Mesendoderm (in vitro differentiated cells): ENCODE results near the gene FBXO38.

Experiments used
- DNase-seq: peaks from one replicate; pipeline ENCODE4 v3.0.0; 2013
- H2AK5ac ChIP-seq: 2 replicates; pipeline ENCODE4 v1.6.1; 2013; ENCODE audit warnings: low read length, inconsistent platforms
- H2BK120ac ChIP-seq: 2 replicates; pipeline ENCODE4 v1.6.1; 2013; ENCODE audit warnings: low read depth, mild to moderate bottlenecking, low read length, moderate library complexity, mixed read lengths
- H2BK15ac ChIP-seq: replicated peaks from 2 replicates; pipeline ENCODE4 v1.6.1; 2013; ENCODE audit warnings: low read depth, mild to moderate bottlenecking, moderate library complexity
- H2BK5ac ChIP-seq: 2 replicates; pipeline ENCODE4 v1.6.1; 2013; ENCODE audit warnings: low read length, inconsistent platforms
- H3K18ac ChIP-seq: 2 replicates; pipeline ENCODE4 v1.6.1; 2013; ENCODE audit warnings: mild to moderate bottlenecking, low read length, mixed read lengths
- H3K23ac ChIP-seq: one replicate; pipeline ENCODE4 v1.6.1; 2013; ENCODE audit warnings: low read length
- H3K27ac ChIP-seq: 2 replicates; pipeline ENCODE4 v1.5.1; 2013; ENCODE audit warnings: low read depth, mild to moderate bottlenecking, inconsistent platforms, low read length, moderate library complexity
- H3K27me3 ChIP-seq: 2 replicates; pipeline ENCODE4 v1.6.1; 2013; ENCODE audit warnings: low read length, control low read depth, mild to moderate bottlenecking, inconsistent platforms; ENCODE audit not compliant: insufficient read depth, poor library complexity
- H3K36me3 ChIP-seq: 2 replicates; pipeline ENCODE4 v1.6.1; 2013; ENCODE audit warnings: low read length, inconsistent platforms; ENCODE audit not compliant: control insufficient read depth, insufficient read depth
- H3K4ac ChIP-seq: one replicate; pipeline ENCODE4 v1.6.1; 2013; ENCODE audit warnings: low read depth, mild to moderate bottlenecking, low read length, moderate library complexity
- H3K4me1 ChIP-seq: 2 replicates; pipeline ENCODE4 v1.6.1; 2013; ENCODE audit warnings: low read depth, low read length, inconsistent platforms; ENCODE audit not compliant: control insufficient read depth
- H3K4me2 ChIP-seq: 2 replicates; pipeline ENCODE4 v1.6.1; 2013; ENCODE audit warnings: low read length
- H3K4me3 ChIP-seq: 2 replicates; pipeline ENCODE4 v1.5.1; 2013; ENCODE audit warnings: mild to moderate bottlenecking, low read length
- H3K56ac ChIP-seq: one replicate; pipeline ENCODE4 v1.6.1; 2013; ENCODE audit warnings: low read length
- H3K79me1 ChIP-seq: 2 replicates; pipeline ENCODE4 v1.6.1; 2013; ENCODE audit warnings: low read length, inconsistent platforms
- H3K79me2 ChIP-seq: 2 replicates; pipeline ENCODE4 v1.6.1; 2013; ENCODE audit warnings: mild to moderate bottlenecking, low read length; ENCODE audit not compliant: control insufficient read depth, insufficient read depth
- H3K9ac ChIP-seq: 2 replicates; pipeline ENCODE4 v1.6.1; 2013; ENCODE audit warnings: low read length, inconsistent platforms
- H4K5ac ChIP-seq: one replicate; pipeline ENCODE4 v1.6.1; 2013; ENCODE audit warnings: low read length
- H4K8ac ChIP-seq: one replicate; pipeline ENCODE4 v1.6.1; 2013; ENCODE audit warnings: low read depth, mild to moderate bottlenecking, control low read depth, low read length, moderate library complexity
- WGBS: extraction: QIAGEN DNeasy Blood & Tissue Kit; methylation state at CpG from one replicate; pipeline ENCODE4 v1.1.7; 2013; ENCODE audit warnings: low lambda C conversion rate, missing lambda C conversion rate; ENCODE audit not compliant: insufficient coverage; ENCODE audit errors: extremely low coverage; 5-methylcytosine and 5-hydroxymethylcytosine counted together

The FBXO38 gene

DNA sequence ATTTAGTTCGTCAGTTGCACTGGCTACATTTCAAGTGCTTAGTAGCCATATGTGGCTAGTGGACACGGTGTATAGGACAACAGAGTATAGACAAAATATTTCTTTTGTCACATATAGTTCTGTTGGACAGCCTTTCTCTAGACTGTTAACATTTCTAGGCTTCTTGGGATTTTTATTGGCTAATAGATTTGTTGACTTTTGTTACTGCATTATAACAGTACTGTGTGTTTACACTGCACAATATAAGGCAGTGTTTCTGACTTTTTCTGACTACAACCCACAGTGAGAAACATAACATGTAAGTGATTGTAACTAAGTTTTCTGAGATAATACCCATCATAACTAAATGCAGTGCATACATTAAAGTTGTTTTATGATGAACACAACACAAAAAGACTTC lies 11.3 kb downstream of the FBXO38 start:
- no peak overlapping the region for H3K4me2 ChIP-seq
- no peaks in the 10 kb centered on the region for H3K27me3 ChIP-seq
- H3K4me3 ChIP-seq = no peak overlapping the region
- no peak overlapping the region for H3K9ac ChIP-seq
- H3K79me2 ChIP-seq = peaks cover 9% of the 10 kb centered on the region
- H2BK120ac ChIP-seq = no peak overlapping the region
- DNase-seq = no peak
- WGBS = no CpG with 5 or more reads among the region's 2 CpGs
- no peaks in the 10 kb centered on the region for H3K36me3 ChIP-seq
- H3K23ac ChIP-seq = no peak overlapping the region
- no peak overlapping the region for H3K56ac ChIP-seq
- peaks cover 7% of the 10 kb centered on the region for H3K79me1 ChIP-seq
- no peak overlapping the region for H3K4ac ChIP-seq
- H2BK5ac ChIP-seq = no peak overlapping the region
- H2AK5ac ChIP-seq = no peak overlapping the region
- no peaks in the 10 kb centered on the region for H3K4me1 ChIP-seq
- no peak overlapping the region for H4K5ac ChIP-seq
- H3K18ac ChIP-seq = no peak overlapping the region
- no peak overlapping the region for H3K27ac ChIP-seq
- no peak overlapping the region for H2BK15ac ChIP-seq
- no peak overlapping the region for H4K8ac ChIP-seq

DNA sequence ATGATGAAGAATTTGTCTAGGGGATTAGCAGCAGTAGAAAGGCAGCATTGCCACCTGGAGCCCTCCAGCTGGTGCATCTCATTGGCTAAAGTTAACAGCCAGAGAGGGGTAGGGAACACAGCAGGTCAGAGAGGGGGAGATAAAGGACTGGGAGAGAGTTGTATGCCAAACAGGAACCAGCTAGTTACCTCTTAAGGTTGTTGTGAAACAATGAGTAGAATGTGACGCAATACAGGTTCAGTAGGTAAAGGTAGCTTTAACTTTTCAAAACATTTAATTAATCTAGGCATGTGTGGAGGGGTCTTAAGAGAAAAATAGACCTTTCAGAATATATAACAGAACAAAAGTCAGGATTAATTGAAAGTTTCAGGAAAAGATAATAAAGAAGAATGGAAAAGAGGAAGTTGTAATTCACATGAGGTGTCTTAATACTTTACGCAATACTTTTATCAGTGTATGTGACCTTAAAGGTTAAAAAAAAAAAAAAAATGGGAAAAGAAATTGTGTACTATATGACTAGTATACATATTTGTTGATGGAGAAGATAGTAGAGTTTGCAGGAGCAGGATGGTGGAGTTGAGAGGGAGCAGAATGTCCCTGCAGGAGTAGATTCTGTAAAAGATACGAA lies 14.3 kb downstream of the FBXO38 start:
- no peak overlapping the region for H2AK5ac ChIP-seq
- H3K27me3 ChIP-seq = no peaks in the 10 kb centered on the region
- H3K23ac ChIP-seq = no peak overlapping the region
- H2BK5ac ChIP-seq = no peak overlapping the region
- H3K27ac ChIP-seq = no peak overlapping the region
- H2BK15ac ChIP-seq = no peak overlapping the region
- H4K8ac ChIP-seq = no peak overlapping the region
- H4K5ac ChIP-seq = no peak overlapping the region
- no peaks in the 10 kb centered on the region for H3K36me3 ChIP-seq
- no peaks in the 10 kb centered on the region for H3K4me1 ChIP-seq
- no peaks in the 10 kb centered on the region for H3K79me2 ChIP-seq
- H3K4ac ChIP-seq = no peak overlapping the region
- H3K79me1 ChIP-seq = peaks cover 1% of the 10 kb centered on the region
- no peak overlapping the region for H3K4me2 ChIP-seq
- H3K56ac ChIP-seq = no peak overlapping the region
- H3K18ac ChIP-seq = no peak overlapping the region
- no CpG with 5 or more reads among the region's 3 CpGs for WGBS
- peak; percentile 96 for DNase-seq
- no peak overlapping the region for H3K4me3 ChIP-seq
- no peak overlapping the region for H2BK120ac ChIP-seq
- no peak overlapping the region for H3K9ac ChIP-seq

DNA sequence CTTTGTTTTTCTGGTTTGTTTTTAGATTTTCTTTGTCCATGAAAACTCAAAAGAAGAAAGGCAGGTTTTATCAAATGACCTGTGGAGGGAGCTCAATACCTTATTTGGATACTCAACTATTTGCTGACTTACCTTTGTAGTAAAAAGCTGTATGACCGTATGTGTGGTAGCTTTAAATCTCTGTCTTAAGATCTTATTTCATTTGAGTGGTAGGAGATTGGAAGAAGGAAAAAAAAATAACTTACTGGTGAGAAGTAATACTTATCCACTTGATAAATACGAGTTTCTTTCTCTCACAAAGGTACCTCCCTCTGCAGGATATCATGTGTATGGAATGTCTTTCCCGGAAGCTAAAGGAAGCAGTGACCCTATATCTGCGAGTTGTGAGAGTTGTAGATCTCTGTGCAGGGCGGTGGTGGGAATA lies 15.0 kb downstream of the FBXO38 start:
- WGBS = no CpG with 5 or more reads among the region's 5 CpGs
- no peak overlapping the region for H4K8ac ChIP-seq
- no peaks in the 10 kb centered on the region for H3K36me3 ChIP-seq

DNA sequence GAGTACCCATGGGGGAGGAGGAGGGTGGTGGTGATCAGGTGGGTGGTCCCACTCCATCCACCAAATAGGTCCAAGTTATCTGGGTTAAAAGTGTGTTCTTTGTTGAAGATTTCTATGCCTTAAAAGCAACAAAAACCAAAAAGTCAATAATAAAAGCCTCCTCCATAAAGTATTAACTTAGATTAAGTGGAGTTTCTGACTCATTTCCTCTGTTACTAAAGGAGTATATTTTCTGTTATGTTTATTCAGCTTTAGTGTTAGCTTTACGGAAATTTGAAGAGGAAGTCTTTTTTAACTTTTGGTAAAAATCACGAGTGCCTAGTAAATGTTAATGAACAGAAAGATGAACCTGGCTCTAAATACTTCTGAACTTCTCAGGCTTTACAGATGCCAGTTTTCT lies 17.8 kb downstream of the FBXO38 start:
- Histone ChIP-seq H2BK5ac (no peak overlapping the region), H4K5ac (no peak overlapping the region), H3K27me3 (no peaks in the 10 kb centered on the region), H3K4me2 (no peak overlapping the region), H3K36me3 (no peaks in the 10 kb centered on the region), H3K4me1 (no peaks in the 10 kb centered on the region), H3K27ac (no peak overlapping the region), H3K9ac (no peak overlapping the region), H3K79me1 (no peaks in the 10 kb centered on the region), H2BK120ac (no peak overlapping the region), H3K4ac (no peak overlapping the region), H3K56ac (no peak overlapping the region), H3K18ac (no peak overlapping the region), H3K4me3 (no peak overlapping the region), H2AK5ac (no peak overlapping the region), H3K79me2 (no peaks in the 10 kb centered on the region), H2BK15ac (no peak overlapping the region), H3K23ac (no peak overlapping the region), H4K8ac (no peak overlapping the region)
- no CpG with 5 or more reads among the region's 2 CpGs for WGBS
- DNase-seq = no peak

More for the DNA sequence above, 15.0 kb downstream of the FBXO38 start:
- H2BK5ac ChIP-seq = no peak overlapping the region
- H3K18ac ChIP-seq = no peak overlapping the region
- H3K9ac ChIP-seq = no peak overlapping the region
- no peak overlapping the region for H3K4me3 ChIP-seq
- H3K4ac ChIP-seq = no peak overlapping the region
- H3K56ac ChIP-seq = no peak overlapping the region
- no peak overlapping the region for H2BK15ac ChIP-seq
- H3K27me3 ChIP-seq = no peaks in the 10 kb centered on the region
- DNase-seq = peak; percentile 82
- no peak overlapping the region for H3K23ac ChIP-seq
- no peak overlapping the region for H3K27ac ChIP-seq
- H3K79me1 ChIP-seq = peaks cover 1% of the 10 kb centered on the region
- H4K5ac ChIP-seq = no peak overlapping the region
- no peak overlapping the region for H2BK120ac ChIP-seq
- H2AK5ac ChIP-seq = no peak overlapping the region
- no peaks in the 10 kb centered on the region for H3K79me2 ChIP-seq
- H3K4me1 ChIP-seq = no peaks in the 10 kb centered on the region
- no peak overlapping the region for H3K4me2 ChIP-seq

DNA sequence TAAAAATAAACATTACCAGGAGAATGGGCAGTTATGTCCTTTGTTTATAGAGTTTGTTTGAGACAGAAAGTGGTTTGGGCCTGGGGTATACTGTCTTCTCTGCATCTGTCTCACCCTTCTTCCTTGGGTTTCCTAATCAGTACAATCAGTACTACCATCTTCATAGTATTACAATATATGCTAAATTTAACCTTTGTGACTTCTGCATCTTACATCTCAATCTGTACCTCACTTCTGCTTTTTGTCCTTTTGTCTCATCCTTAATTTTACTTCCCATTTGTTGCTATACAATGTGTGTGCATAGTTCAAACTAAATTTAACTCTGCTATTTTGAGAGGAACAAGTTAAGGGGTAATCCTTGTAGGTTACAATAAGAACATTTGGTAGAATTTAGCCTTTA lies 19.6 kb downstream of the FBXO38 start:
- no peak overlapping the region for H2BK120ac ChIP-seq
- no peak overlapping the region for H3K4me2 ChIP-seq
- H3K4ac ChIP-seq = no peak overlapping the region
- H4K5ac ChIP-seq = no peak overlapping the region
- no peak overlapping the region for H3K18ac ChIP-seq
- H2BK5ac ChIP-seq = no peak overlapping the region
- H3K27ac ChIP-seq = no peak overlapping the region
- H2BK15ac ChIP-seq = no peak overlapping the region
- DNase-seq = no peak
- no peaks in the 10 kb centered on the region for H3K4me1 ChIP-seq
- no peak overlapping the region for H3K56ac ChIP-seq
- H3K27me3 ChIP-seq = no peaks in the 10 kb centered on the region
- H3K79me1 ChIP-seq = no peaks in the 10 kb centered on the region
- H3K36me3 ChIP-seq = no peaks in the 10 kb centered on the region
- no peak overlapping the region for H3K9ac ChIP-seq
- no peak overlapping the region for H3K4me3 ChIP-seq
- no peak overlapping the region for H2AK5ac ChIP-seq
- no peak overlapping the region for H4K8ac ChIP-seq
- H3K23ac ChIP-seq = no peak overlapping the region
- H3K79me2 ChIP-seq = no peaks in the 10 kb centered on the region

DNA sequence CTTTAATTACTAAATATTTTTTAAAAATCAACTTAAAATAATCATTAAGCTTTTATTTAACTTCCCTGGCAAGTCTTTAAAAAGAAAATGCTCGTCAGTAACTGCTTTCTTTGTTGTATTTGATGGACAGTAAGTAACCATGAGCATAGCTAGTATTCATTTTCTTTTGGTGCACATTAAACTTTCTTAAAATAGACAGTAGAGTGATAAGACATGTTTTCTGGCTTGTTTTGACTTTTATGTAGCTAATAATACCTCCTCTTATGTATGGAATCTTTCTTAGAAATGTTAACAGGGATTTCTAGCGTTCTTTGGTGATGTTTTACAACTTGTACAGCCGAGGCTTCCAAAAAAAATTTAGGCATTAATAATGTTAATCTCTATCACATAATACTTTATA lies 22.6 kb downstream of the FBXO38 start:
- H3K4me2 ChIP-seq = no peak overlapping the region
- no peaks in the 10 kb centered on the region for H3K79me2 ChIP-seq
- H4K5ac ChIP-seq = no peak overlapping the region
- H3K4ac ChIP-seq = no peak overlapping the region
- no peak overlapping the region for H2AK5ac ChIP-seq
- H3K27ac ChIP-seq = no peak overlapping the region
- no peak overlapping the region for H3K4me3 ChIP-seq
- H3K23ac ChIP-seq = no peak overlapping the region
- no peak overlapping the region for H3K9ac ChIP-seq
- peaks cover 2% of the 10 kb centered on the region for H3K36me3 ChIP-seq
- H2BK15ac ChIP-seq = no peak overlapping the region
- no peak overlapping the region for H2BK120ac ChIP-seq
- no peaks in the 10 kb centered on the region for H3K4me1 ChIP-seq
- 100% methylated on average over 1 of the region's 3 CpGs for WGBS
- no peak for DNase-seq
- no peaks in the 10 kb centered on the region for H3K27me3 ChIP-seq
- H4K8ac ChIP-seq = no peak overlapping the region
- no peak overlapping the region for H2BK5ac ChIP-seq
- no peak overlapping the region for H3K56ac ChIP-seq
- no peak overlapping the region for H3K18ac ChIP-seq
- no peaks in the 10 kb centered on the region for H3K79me1 ChIP-seq
